Measurements from ENCODE around the gene KIAA1671.

Gene KIAA1671

GRCh38 chr22:25104367-25104766, 151.9 kb downstream of the KIAA1671 start:
- in situ Hi-C loops (cut with HindIII; ENCODE audit: low pct_ligation_motif_present, low sequenced_read_pairs), result no loop called here
- no peak for TF ChIP-seq CTCF (IDR thresholded peaks at IDR 0.05; ENCODE audit: low read depth, low read length, missing control alignments)
- Histone ChIP-seq H3K27me3 (replicated peaks) (no peaks in the 10 kb centered on the region), H3K36me3 (replicated peaks) (no peaks in the 10 kb centered on the region), H3K27ac (no peak overlapping the region), H3K4me3 (ENCODE audit: low read depth, low read length) (no peak overlapping the region)
- no peak for DNase-seq

- no peak for TF ChIP-seq CTCF (IDR thresholded peaks at IDR 0.05; ENCODE audit: low read depth, low read length, missing control alignments)
- Histone ChIP-seq H3K4me3 (ENCODE audit: low read depth, low read length) (no peak overlapping the region), H3K36me3 (replicated peaks) (no peaks in the 10 kb centered on the region), H3K27ac (no peak overlapping the region), H3K27me3 (replicated peaks) (no peaks in the 10 kb centered on the region)
- in situ Hi-C loops (cut with HindIII; ENCODE audit: low pct_ligation_motif_present, low sequenced_read_pairs), result no loop called here
- no peak for DNase-seq
Measured at GRCh38 chr22:25105817-25106650, 153.5 kb downstream of the KIAA1671 start.

- TF ChIP-seq CTCF (IDR thresholded peaks at IDR 0.05; ENCODE audit: low read depth, low read length, missing control alignments), result no peak
- no peak for DNase-seq
- H3K4me3 ChIP-seq (ENCODE audit: low read depth, low read length), result no peak overlapping the region
- H3K27ac ChIP-seq, result no peak overlapping the region
- in situ Hi-C loops (cut with HindIII; ENCODE audit: low pct_ligation_motif_present, low sequenced_read_pairs), result no loop called here
- no peaks in the 10 kb centered on the region for H3K27me3 ChIP-seq (replicated peaks)
- H3K36me3 ChIP-seq (replicated peaks), result no peaks in the 10 kb centered on the region
Measured at GRCh38 chr22:25109878-25110595, 157.5 kb downstream of the KIAA1671 start.

- Histone ChIP-seq H3K4me3 (ENCODE audit: low read depth, low read length) (no peak overlapping the region), H3K36me3 (replicated peaks) (no peaks in the 10 kb centered on the region), H3K27me3 (replicated peaks) (no peaks in the 10 kb centered on the region), H3K27ac (peak overlapping the region; percentile 18)
- no peak for TF ChIP-seq CTCF (IDR thresholded peaks at IDR 0.05; ENCODE audit: low read depth, low read length, missing control alignments)
- DNase-seq, result no peak
- in situ Hi-C loops (cut with HindIII; ENCODE audit: low pct_ligation_motif_present, low sequenced_read_pairs), result no loop called here
Measured at GRCh38 chr22:25110596-25110845, 158.0 kb downstream of the KIAA1671 start.

GRCh38 chr22:25110846-25111578, 158.5 kb downstream of the KIAA1671 start:
- peak; percentile 80 for DNase-seq
- in situ Hi-C loops (cut with HindIII; ENCODE audit: low pct_ligation_motif_present, low sequenced_read_pairs), result no loop called here
- Histone ChIP-seq H3K36me3 (replicated peaks) (no peaks in the 10 kb centered on the region), H3K27ac (peak overlapping the region; percentile 18), H3K27me3 (replicated peaks) (no peaks in the 10 kb centered on the region), H3K4me3 (ENCODE audit: low read depth, low read length) (peak overlapping the region; percentile 58)
- peak; percentile 79 for TF ChIP-seq CTCF (IDR thresholded peaks at IDR 0.05; ENCODE audit: low read depth, low read length, missing control alignments)

Measured in brain microvascular endothelial cell (primary cell).